DOHH2 (cell line): ENCODE data around the gene PLEKHS1.

Experiments
- H3F3A ChIP-seq: fragments of 200-600 bp; sonication (generic), shearing (Covaris generic); 2 replicates; pipeline ENCODE4 v1.6.0; 2016; ENCODE audit warnings: antibody characterized with exemption, mild to moderate bottlenecking; ENCODE audit not compliant: control insufficient read depth, insufficient read depth
- H3K27ac ChIP-seq: fragments of 200-600 bp; sonication (generic); 2 replicates; pipeline ENCODE4 v1.5.1; 2014; ENCODE audit warnings: low read depth, mild to moderate bottlenecking, low read length, moderate library complexity
- H3K27me3 ChIP-seq: fragments of 200-600 bp; sonication (generic); 2 replicates; pipeline ENCODE4 v1.6.1; 2014; ENCODE audit warnings: mild to moderate bottlenecking, low read length, mixed read lengths; ENCODE audit not compliant: control insufficient read depth
- H3K36me3 ChIP-seq: fragments of 200-600 bp; sonication (generic); 2 replicates; pipeline ENCODE4 v1.6.1; 2014; ENCODE audit warnings: mild to moderate bottlenecking, low read length, moderate library complexity, mixed read lengths; ENCODE audit not compliant: control insufficient read depth
- H3K4me1 ChIP-seq: fragments of 200-600 bp; sonication (generic); 2 replicates; pipeline ENCODE4 v1.6.1; 2014; ENCODE audit warnings: mild to moderate bottlenecking, low read length, mixed read lengths; ENCODE audit not compliant: control insufficient read depth
- H3K4me2 ChIP-seq: fragments of 200-600 bp; sonication (generic); 2 replicates; pipeline ENCODE4 v1.6.0; 2014; ENCODE audit warnings: mild to moderate bottlenecking, low read length, moderate library complexity
- H3K4me3 ChIP-seq: fragments of 200-600 bp; sonication (generic); 2 replicates; pipeline ENCODE4 v1.5.1; 2014; ENCODE audit warnings: mild to moderate bottlenecking, low read length, mixed read lengths
- H3K79me2 ChIP-seq: fragments of 200-600 bp; sonication (generic); 2 replicates; pipeline ENCODE4 v1.6.1; 2014; ENCODE audit warnings: mild to moderate bottlenecking, low read length, mixed read lengths; ENCODE audit not compliant: control insufficient read depth
- H3K9me2 ChIP-seq: fragments of 200-600 bp; sonication (generic); replicated peaks from 2 replicates; pipeline ENCODE4 v1.6.1; 2014; ENCODE audit warnings: mild to moderate bottlenecking, low read length, mixed read lengths; ENCODE audit not compliant: control insufficient read depth
- H3K9me3 ChIP-seq: fragments of 200-600 bp; sonication (generic); 2 replicates; pipeline ENCODE4 v1.6.1; 2014; ENCODE audit warnings: antibody characterized with exemption, low read length, mixed read lengths; ENCODE audit not compliant: control insufficient read depth, insufficient read depth
- H4K20me1 ChIP-seq: fragments of 200-600 bp; sonication (generic); 2 replicates; pipeline ENCODE4 v1.6.0; 2014; ENCODE audit warnings: low read depth, mild to moderate bottlenecking, antibody characterized with exemption, low read length, moderate library complexity; ENCODE audit not compliant: control insufficient read depth, insufficient read depth
- CTCF ChIP-seq: fragments of 200-600 bp; sonication (generic); IDR thresholded peaks from one replicate; pipeline ENCODE4 v1.5.1; 2014; ENCODE audit warnings: antibody characterized with exemption, mild to moderate bottlenecking, low read depth, low read length; ENCODE audit not compliant: poor library complexity, severe bottlenecking
- EZH2phosphoT487 ChIP-seq: fragments of 200-600 bp; sonication (generic); IDR thresholded peaks from 2 replicates; pipeline ENCODE4 v1.6.1; 2017; ENCODE audit warnings: borderline replicate concordance, mild to moderate bottlenecking, antibody characterized with exemption, low read length, moderate library complexity, mixed read lengths

Gene PLEKHS1

GRCh38 chr10:113754125-113754524 is 2.6 kb downstream of the PLEKHS1 start:
- H3K27me3 ChIP-seq, result 0 out of 2 replicates have a peak, but pooled peaks cover 2% of the 10 kb centered on the region
- H3K9me3 ChIP-seq, result no peaks in the 10 kb centered on the region
- H3K36me3 ChIP-seq, result no peaks in the 10 kb centered on the region
- no peaks in the 10 kb centered on the region for H4K20me1 ChIP-seq
- no peak for TF ChIP-seq EZH2phosphoT487
- TF ChIP-seq CTCF, result no peak
- no peaks in the 10 kb centered on the region for H3F3A ChIP-seq
- H3K27ac ChIP-seq, result no peak overlapping the region
- no peaks in the 10 kb centered on the region for H3K9me2 ChIP-seq
- no peak overlapping the region for H3K4me2 ChIP-seq
- no peaks in the 10 kb centered on the region for H3K4me1 ChIP-seq
- H3K79me2 ChIP-seq, result no peaks in the 10 kb centered on the region
- H3K4me3 ChIP-seq, result no peak overlapping the region

GRCh38 chr10:113754768-113755167 is 3.3 kb downstream of the PLEKHS1 start:
- H3K4me3 ChIP-seq, result no peak overlapping the region
- H3K4me1 ChIP-seq, result no peaks in the 10 kb centered on the region
- H3K36me3 ChIP-seq, result no peaks in the 10 kb centered on the region
- no peak overlapping the region for H3K27ac ChIP-seq
- no peaks in the 10 kb centered on the region for H4K20me1 ChIP-seq
- no peaks in the 10 kb centered on the region for H3K79me2 ChIP-seq
- no peaks in the 10 kb centered on the region for H3K9me2 ChIP-seq
- no peaks in the 10 kb centered on the region for H3K9me3 ChIP-seq
- no peak for TF ChIP-seq EZH2phosphoT487
- no peak for TF ChIP-seq CTCF
- no peaks in the 10 kb centered on the region for H3F3A ChIP-seq
- no peak overlapping the region for H3K4me2 ChIP-seq
- H3K27me3 ChIP-seq, result 0 out of 2 replicates have a peak, but pooled peaks cover 2% of the 10 kb centered on the region

- Histone ChIP-seq H4K20me1 (no peaks in the 10 kb centered on the region), H3K79me2 (no peaks in the 10 kb centered on the region), H3K4me3 (no peak overlapping the region), H3F3A (no peaks in the 10 kb centered on the region), H3K27ac (no peak overlapping the region), H3K4me1 (no peaks in the 10 kb centered on the region), H3K4me2 (no peak overlapping the region), H3K36me3 (no peaks in the 10 kb centered on the region), H3K9me2 (no peaks in the 10 kb centered on the region), H3K27me3 (no peaks in the 10 kb centered on the region), H3K9me3 (no peaks in the 10 kb centered on the region)
- TF ChIP-seq CTCF, result no peak
- no peak for TF ChIP-seq EZH2phosphoT487
Observed at GRCh38 chr10:113756940-113757543, 5.6 kb downstream of the PLEKHS1 start.
